Heart left ventricle (tissue), 13 donors: ENCODE measurements around the gene PTPRE.

Experiments
- POLR2A ChIP-seq, 2 donors: fragments of 450-650 bp; IDR thresholded peaks; one replicate each; pipeline ENCODE4 v1.6.1; 2017; ENCODE audit warnings: antibody characterized with exemption in 2 of 2, mild to moderate bottlenecking in 2 of 2, moderate library complexity in 2 of 2
- TF ChIP-seq, protein P1 (sequence below), 12 donors: fragments of 200-600 bp; sonication (generic) in 4 of 12; IDR thresholded peaks; one replicate each; pipeline versions ENCODE4 v1.5.0 to v1.8.0; 2018 to 2022; ENCODE audit warnings: antibody characterized with exemption in 12 of 12, mild to moderate bottlenecking in 5 of 12
- donor health status: ischemic (EF 13 %, LVEDD 7.1; RV severe dilation, severe dysfunction).
- donor health status: DM: no; HTN: yes; CAD: no.
- donor health status: DM: no; HTN: no; CAD: no.
- donor health status: ischemic (EF 25% LVEDD 6.9; RV normal size, moderate dysfunction).
- donor health status: ischemic (EF 25% LVEDD 5.7; RV mildly dilated, moderate dysfunction).
- donor health status: ischemic (EF 35%, LVEDD 5.7; RV mildly dilated, moderate dysfunction).
- donor health status: nonischemic (EF 11% LVEDD 7.7; RV severe dilation, severe dysfunction).
- donor health status: DM: yes; HTN: yes; CAD: no.
- donor health status: PGD.
- donor health status: ischemic (EF 29% LVEDD 5.4; RV normal size, mild dysfunction).
- donor health status: nonischemic (EF 23%, LVEDD 6.1; RV moderate dilation, normal function).

DNA sequence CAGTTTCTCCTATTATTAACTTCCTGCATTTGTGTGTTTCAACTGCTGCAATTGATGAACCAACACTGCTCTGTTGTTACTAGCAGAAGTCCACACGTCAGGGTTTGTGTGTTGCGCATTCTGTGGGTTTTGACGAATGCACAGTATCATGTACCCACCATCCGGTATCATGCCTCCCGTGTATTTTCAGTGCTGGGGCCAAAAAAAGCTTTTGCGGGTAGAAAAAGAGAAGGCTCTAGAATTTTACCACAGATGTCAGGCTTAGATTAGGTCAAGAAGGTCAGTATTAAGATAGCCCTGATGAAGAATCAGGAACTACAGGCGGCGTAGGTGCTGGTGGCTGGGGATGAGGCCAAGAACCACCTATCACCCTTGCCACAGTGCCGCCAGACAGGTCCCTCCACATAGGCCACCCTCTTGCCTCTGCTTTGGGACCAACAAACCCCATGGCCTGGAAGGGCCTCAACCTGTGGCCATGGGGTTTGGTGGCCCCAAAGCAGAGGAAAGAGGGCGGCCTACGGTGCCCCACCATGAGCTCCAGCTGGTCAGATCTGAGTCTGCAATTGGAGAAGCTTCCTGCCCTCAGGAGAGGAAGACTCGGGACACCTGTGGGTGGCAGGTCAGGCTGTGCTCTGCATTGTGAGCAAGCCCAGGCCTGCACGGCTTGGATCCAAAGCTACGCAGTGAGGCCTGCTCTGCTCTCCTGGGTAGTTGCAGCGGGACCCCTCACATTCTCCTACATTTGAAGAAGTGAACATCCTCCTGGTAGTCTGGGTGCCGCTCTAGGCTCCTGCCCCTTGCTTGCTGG is 147.5 kb downstream of the PTPRE start:
- TF ChIP-seq, protein P1, sequence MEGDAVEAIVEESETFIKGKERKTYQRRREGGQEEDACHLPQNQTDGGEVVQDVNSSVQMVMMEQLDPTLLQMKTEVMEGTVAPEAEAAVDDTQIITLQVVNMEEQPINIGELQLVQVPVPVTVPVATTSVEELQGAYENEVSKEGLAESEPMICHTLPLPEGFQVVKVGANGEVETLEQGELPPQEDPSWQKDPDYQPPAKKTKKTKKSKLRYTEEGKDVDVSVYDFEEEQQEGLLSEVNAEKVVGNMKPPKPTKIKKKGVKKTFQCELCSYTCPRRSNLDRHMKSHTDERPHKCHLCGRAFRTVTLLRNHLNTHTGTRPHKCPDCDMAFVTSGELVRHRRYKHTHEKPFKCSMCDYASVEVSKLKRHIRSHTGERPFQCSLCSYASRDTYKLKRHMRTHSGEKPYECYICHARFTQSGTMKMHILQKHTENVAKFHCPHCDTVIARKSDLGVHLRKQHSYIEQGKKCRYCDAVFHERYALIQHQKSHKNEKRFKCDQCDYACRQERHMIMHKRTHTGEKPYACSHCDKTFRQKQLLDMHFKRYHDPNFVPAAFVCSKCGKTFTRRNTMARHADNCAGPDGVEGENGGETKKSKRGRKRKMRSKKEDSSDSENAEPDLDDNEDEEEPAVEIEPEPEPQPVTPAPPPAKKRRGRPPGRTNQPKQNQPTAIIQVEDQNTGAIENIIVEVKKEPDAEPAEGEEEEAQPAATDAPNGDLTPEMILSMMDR (IDR thresholded peaks at IDR 0.05), result no peak
- TF ChIP-seq POLR2A (IDR thresholded peaks at IDR 0.05), result no peak
